SK-N-SH treated with all-trans-retinoic acid at 6 μM for 48 hours (cell line): ENCODE measurements around the gene FBXO24.

Experiments used
- ATAC-seq: fragments of 200-7000 bp; cut with Tn5 transposase; 3 replicates; pipeline ENCODE4 v1.9.1; 2020; ENCODE audit warnings: mild to moderate bottlenecking, moderate library complexity
- ARNTL ChIP-seq: fragments of 450-650 bp; formaldehyde crosslinking; IDR thresholded peaks from 2 replicates; pipeline ENCODE4 v1.5.0; 2020; ENCODE audit warnings: low read depth, mild to moderate bottlenecking, moderate library complexity, borderline replicate concordance
- BACH2 ChIP-seq: fragments of 250-450 bp; sonication (Bioruptor Pico); IDR thresholded peaks from 2 replicates; pipeline ENCODE4 v1.9.0; 2021; ENCODE audit warnings: mild to moderate bottlenecking, borderline replicate concordance
- CSRNP3 ChIP-seq: fragments of 250-450 bp; sonication (Bioruptor Pico); IDR thresholded peaks from 2 replicates; pipeline ENCODE4 v1.5.1; 2021; ENCODE audit warnings: mild to moderate bottlenecking, moderate library complexity
- ESRRG ChIP-seq: fragments of 250-450 bp; sonication (Bioruptor Pico); IDR thresholded peaks from 2 replicates; pipeline ENCODE4 v1.6.1; 2021; ENCODE audit warnings: mild to moderate bottlenecking
- GLIS3 ChIP-seq: fragments of 250-450 bp; sonication (Bioruptor Pico); IDR thresholded peaks from 2 replicates; pipeline ENCODE4 v1.5.0; 2020; ENCODE audit warnings: mild to moderate bottlenecking, moderate library complexity
- ISL1 ChIP-seq: fragments of 250-450 bp; sonication (Bioruptor Pico); IDR thresholded peaks from 2 replicates; pipeline ENCODE4 v2.1.2; 2022; ENCODE audit warnings: mild to moderate bottlenecking, moderate library complexity
- OSR1 ChIP-seq: fragments of 250-450 bp; sonication (Bioruptor Pico); IDR thresholded peaks from 2 replicates; pipeline ENCODE4 v1.8.0; 2022; ENCODE audit warnings: moderate library complexity, mild to moderate bottlenecking, inconsistent platforms
- POU6F1 ChIP-seq: fragments of 250-450 bp; sonication (Bioruptor Pico); IDR thresholded peaks from 2 replicates; pipeline ENCODE4 v1.8.0; 2021; ENCODE audit warnings: low read depth, mild to moderate bottlenecking, moderate library complexity, borderline replicate concordance
- PPARA ChIP-seq: fragments of 250-450 bp; sonication (Bioruptor Pico); IDR thresholded peaks from 2 replicates; pipeline ENCODE4 v1.5.0; 2020; ENCODE audit warnings: mild to moderate bottlenecking, borderline replicate concordance
- RARB ChIP-seq: fragments of 250-450 bp; sonication (Bioruptor Pico); IDR thresholded peaks from 2 replicates; pipeline ENCODE4 v1.8.0; 2021; ENCODE audit warnings: mild to moderate bottlenecking, moderate library complexity
- SNAI2 ChIP-seq: fragments of 250-450 bp; sonication (Bioruptor Pico); IDR thresholded peaks from 2 replicates; pipeline ENCODE4 v1.5.0; 2020; ENCODE audit warnings: mild to moderate bottlenecking, moderate library complexity
- TCF4 ChIP-seq: fragments of 250-450 bp; sonication (Bioruptor Pico); IDR thresholded peaks from 2 replicates; pipeline ENCODE4 v1.8.0; 2021; ENCODE audit warnings: mild to moderate bottlenecking, moderate library complexity, borderline replicate concordance
- TOX ChIP-seq: fragments of 250-450 bp; sonication (Bioruptor Pico); IDR thresholded peaks from 2 replicates; pipeline ENCODE4 v1.8.0; 2021; ENCODE audit warnings: mild to moderate bottlenecking, moderate library complexity, borderline replicate concordance
- TSHZ2 ChIP-seq: fragments of 250-450 bp; sonication (Bioruptor Pico); IDR thresholded peaks from 2 replicates; pipeline ENCODE4 v1.5.0; 2020; ENCODE audit warnings: mild to moderate bottlenecking, moderate library complexity
- ZC3H10 ChIP-seq: fragments of 250-450 bp; sonication (Bioruptor Pico); IDR thresholded peaks from 2 replicates; pipeline ENCODE4 v1.5.1; 2021; ENCODE audit warnings: mild to moderate bottlenecking, moderate library complexity
- ZFP3 ChIP-seq: fragments of 250-450 bp; sonication (Bioruptor Pico); IDR thresholded peaks from 2 replicates; pipeline ENCODE4 v1.5.0; 2020; ENCODE audit warnings: mild to moderate bottlenecking, moderate library complexity
- ZFP30 ChIP-seq: fragments of 450-650 bp; formaldehyde crosslinking; IDR thresholded peaks from 2 replicates; pipeline ENCODE4 v1.5.0; 2022; ENCODE audit warnings: mild to moderate bottlenecking, moderate library complexity
- ZNF565 ChIP-seq: fragments of 450-650 bp; formaldehyde crosslinking; conservative IDR thresholded peaks from 2 replicates; pipeline ENCODE4 v1.5.0; 2020; ENCODE audit warnings: low read depth, mild to moderate bottlenecking, moderate library complexity
- ZNF70 ChIP-seq: fragments of 450-650 bp; formaldehyde crosslinking; IDR thresholded peaks from 2 replicates; pipeline ENCODE4 v1.5.0; 2020; ENCODE audit warnings: mild to moderate bottlenecking, moderate library complexity
- ZNF8 ChIP-seq: fragments of 450-650 bp; formaldehyde crosslinking; IDR thresholded peaks from 2 replicates; pipeline ENCODE4 v1.5.0; 2020; ENCODE audit warnings: mild to moderate bottlenecking, moderate library complexity
- TF ChIP-seq, protein P1 (sequence below): fragments of 250-450 bp; sonication (Bioruptor Pico); IDR thresholded peaks from 2 replicates; pipeline ENCODE4 v1.8.0; 2020; ENCODE audit warnings: mild to moderate bottlenecking, moderate library complexity, borderline replicate concordance
- TF ChIP-seq, protein P2 (sequence below): fragments of 250-450 bp; sonication (Bioruptor Pico); IDR thresholded peaks from 2 replicates; pipeline ENCODE4 v1.5.1; 2020; ENCODE audit warnings: low read depth, mild to moderate bottlenecking, moderate library complexity

FBXO24 gene

DNA sequence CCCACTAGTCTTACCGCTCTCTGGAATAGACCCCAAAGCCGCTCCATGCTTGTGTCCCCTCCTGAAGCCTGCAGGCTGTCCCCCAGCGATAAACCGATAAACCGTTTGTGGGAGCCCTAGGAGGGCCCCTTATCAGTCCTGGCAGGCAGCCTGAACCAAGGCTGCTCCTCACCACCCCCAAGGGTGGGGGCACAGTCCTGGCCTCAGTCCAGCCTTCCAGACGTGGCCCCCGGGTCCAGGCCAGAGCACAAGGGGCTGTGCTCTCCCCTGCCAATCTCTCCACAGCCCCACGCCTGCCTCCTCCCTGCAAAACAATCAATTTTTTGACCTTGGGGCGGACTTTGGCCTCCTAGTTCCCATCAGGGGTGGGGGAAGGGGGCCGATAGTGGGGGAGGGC is 55.3 kb downstream of the FBXO24 start, which contains the start of gene TFR2:
TFR2 (minus strand) TSS at position 90 of the 397 bp plus-strand sequence; CDS start at position 47, 43 bp downstream.
- no peak for TF ChIP-seq OSR1 (CRISPR knock-in tag)
- TF ChIP-seq ZNF8, result no peak
- TF ChIP-seq ZNF70 (CRISPR knock-in tag), result no peak
- no peak for TF ChIP-seq POU6F1
- TF ChIP-seq RARB, result no peak
- TF ChIP-seq SNAI2 (CRISPR knock-in tag), result no peak
- no peak for ATAC-seq

DNA sequence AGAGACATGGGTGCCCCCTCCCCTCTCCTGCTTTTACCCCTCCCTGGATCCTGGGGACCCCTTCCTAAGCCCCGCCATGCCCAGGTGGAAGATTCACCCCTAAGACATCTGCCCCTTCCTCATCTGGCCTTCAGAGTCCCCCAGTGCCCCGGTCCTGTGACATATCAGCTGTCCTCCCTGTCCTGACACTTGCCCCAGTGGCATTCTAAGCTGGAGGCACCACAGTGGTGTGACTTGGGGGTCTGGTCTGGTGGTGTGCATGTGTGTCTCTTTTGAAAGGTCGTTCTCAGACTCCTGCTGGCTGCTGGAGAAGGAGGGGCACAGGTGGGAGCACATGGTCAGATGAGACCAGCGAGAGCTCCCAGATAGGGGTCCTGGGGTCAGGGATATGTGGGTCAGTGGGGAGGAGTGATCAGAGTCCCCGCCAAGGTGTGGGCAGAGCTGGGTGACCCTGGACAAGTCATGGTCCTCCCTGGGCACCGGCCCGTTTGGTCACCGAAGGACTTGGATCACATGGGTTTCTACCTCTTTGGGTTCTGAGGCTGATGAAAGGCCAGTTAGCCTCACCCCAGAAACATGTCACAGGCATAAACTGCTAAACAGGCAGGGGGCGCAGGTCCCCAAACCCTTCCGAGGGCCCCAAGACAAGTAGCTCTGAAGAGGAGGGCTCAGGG is 55.9 kb downstream of the FBXO24 start:
- ATAC-seq, result no peak

DNA sequence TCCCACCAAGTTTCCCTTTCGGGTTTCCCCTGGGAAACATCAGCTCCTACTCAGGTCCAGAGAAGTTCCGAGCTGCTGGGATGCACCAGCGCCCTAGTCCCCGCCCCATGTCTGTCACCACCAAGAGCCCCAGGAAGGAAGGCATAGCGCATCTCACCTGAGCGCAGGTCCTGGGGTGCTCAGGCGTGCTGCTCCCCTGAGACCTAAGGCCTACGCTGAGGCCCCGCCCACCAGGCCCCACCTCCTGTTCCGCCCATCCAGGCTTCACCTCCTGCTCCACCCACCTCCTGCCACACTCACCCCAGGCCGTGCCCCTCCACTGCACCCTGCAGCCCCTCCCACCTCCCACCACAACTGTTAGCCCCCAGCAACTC is 56.4 kb downstream of the FBXO24 start:
- peak; percentile 36; the same call in 2 of the 3 replicates for ATAC-seq
- TF ChIP-seq ARNTL, result no peak
- TF ChIP-seq TSHZ2 (CRISPR knock-in tag), result no peak
- TF ChIP-seq PPARA (CRISPR knock-in tag), result no peak
- TF ChIP-seq CSRNP3 (CRISPR knock-in tag), result no peak
- no peak for TF ChIP-seq ZC3H10
- TF ChIP-seq OSR1 (CRISPR knock-in tag), result no peak
- TF ChIP-seq ZNF565 (CRISPR knock-in tag), result no peak
- TF ChIP-seq SNAI2 (CRISPR knock-in tag), result no peak
- no peak for TF ChIP-seq ISL1 (CRISPR knock-in tag)
- TF ChIP-seq ZNF8, result no peak
- TF ChIP-seq ESRRG, result no peak
- no peak for TF ChIP-seq GLIS3
- TF ChIP-seq BACH2 (CRISPR knock-in tag), result no peak
- TF ChIP-seq, protein P1, sequence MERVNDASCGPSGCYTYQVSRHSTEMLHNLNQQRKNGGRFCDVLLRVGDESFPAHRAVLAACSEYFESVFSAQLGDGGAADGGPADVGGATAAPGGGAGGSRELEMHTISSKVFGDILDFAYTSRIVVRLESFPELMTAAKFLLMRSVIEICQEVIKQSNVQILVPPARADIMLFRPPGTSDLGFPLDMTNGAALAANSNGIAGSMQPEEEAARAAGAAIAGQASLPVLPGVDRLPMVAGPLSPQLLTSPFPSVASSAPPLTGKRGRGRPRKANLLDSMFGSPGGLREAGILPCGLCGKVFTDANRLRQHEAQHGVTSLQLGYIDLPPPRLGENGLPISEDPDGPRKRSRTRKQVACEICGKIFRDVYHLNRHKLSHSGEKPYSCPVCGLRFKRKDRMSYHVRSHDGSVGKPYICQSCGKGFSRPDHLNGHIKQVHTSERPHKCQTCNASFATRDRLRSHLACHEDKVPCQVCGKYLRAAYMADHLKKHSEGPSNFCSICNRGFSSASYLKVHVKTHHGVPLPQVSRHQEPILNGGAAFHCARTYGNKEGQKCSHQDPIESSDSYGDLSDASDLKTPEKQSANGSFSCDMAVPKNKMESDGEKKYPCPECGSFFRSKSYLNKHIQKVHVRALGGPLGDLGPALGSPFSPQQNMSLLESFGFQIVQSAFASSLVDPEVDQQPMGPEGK (CRISPR knock-in tag), result no peak

More for the DNA sequence above, 55.9 kb downstream of the FBXO24 start:
- TF ChIP-seq RARB (no peak), ZFP3 (CRISPR knock-in tag) (no peak), ZNF565 (CRISPR knock-in tag) (no peak), TCF4 (CRISPR knock-in tag) (no peak), SNAI2 (CRISPR knock-in tag) (no peak), PPARA (CRISPR knock-in tag) (no peak), CSRNP3 (CRISPR knock-in tag) (no peak), TOX (CRISPR knock-in tag) (no peak), ZNF8 (no peak), ESRRG (no peak), ISL1 (CRISPR knock-in tag) (no peak), ZFP30 (CRISPR knock-in tag) (no peak), ZNF70 (CRISPR knock-in tag) (no peak), ARNTL (no peak)
- TF ChIP-seq, protein P1 (CRISPR knock-in tag), result no peak
- TF ChIP-seq, protein P2, sequence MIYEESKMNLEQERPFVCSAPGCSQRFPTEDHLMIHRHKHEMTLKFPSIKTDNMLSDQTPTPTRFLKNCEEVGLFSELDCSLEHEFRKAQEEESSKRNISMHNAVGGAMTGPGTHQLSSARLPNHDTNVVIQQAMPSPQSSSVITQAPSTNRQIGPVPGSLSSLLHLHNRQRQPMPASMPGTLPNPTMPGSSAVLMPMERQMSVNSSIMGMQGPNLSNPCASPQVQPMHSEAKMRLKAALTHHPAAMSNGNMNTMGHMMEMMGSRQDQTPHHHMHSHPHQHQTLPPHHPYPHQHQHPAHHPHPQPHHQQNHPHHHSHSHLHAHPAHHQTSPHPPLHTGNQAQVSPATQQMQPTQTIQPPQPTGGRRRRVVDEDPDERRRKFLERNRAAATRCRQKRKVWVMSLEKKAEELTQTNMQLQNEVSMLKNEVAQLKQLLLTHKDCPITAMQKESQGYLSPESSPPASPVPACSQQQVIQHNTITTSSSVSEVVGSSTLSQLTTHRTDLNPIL (CRISPR knock-in tag), result no peak
- TF ChIP-seq, all 23 proteins: peak for 0
